HG03066 (cell line): ENCODE measurements around the gene MBD3L5.
"Not testable (repeated sequence)": the region's sequence is repeated elsewhere in the genome, so short reads cannot be mapped to it uniquely, and the experiment has no call there.

Source experiments
- ATAC-seq: cut with Tn5 transposase; IDR thresholded peaks from one replicate; pipeline ENCODE4 v1.9.1; 2021; ENCODE audit warnings: low read depth; ENCODE audit not compliant: unreplicated experiment

Gene MBD3L5

DNA sequence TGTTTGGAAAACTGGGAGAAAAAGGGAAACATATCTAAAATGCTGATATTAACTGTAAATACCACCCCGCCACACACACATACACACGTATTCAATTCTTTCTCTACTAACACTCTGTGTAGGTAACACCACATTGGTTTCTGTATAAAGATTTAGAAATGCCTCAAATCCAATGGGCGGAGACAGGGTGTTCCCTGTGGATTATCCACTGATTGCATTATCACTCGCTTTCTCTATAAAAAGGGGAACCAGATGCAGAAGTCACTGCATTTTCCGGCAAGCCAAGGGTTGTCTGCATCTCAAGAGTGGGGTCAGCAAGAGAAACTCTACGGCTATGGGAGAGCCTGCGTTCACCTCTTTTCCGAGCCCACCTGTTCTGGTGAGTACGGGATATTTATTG lies at the start of gene MBD3L5:
MBD3L5 (plus strand) TSS at position 301 of the 400 bp plus-strand sequence; CDS start at position 335, 34 bp downstream.
- not testable (repeated sequence) for ATAC-seq

DNA sequence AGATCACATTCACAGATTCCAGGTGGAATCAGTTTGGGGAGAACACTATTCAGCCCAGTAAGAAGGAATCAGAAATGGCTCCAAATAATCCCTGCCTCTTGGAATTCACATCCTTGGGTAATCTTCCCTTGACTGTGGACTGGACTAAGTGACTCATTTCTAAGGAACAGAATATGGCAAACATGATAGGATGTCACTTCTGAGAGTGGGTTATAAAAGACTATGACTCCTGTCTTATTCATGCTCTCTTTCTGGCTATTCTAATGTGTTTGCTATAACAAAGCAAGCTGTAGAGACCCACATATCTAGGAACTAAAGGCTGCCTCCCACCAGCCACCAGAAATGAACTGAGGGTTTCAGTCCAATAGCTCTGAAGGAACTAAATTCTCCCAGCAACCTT lies 46.9 kb upstream of the MBD3L5 start:
- ATAC-seq, result no peak

DNA sequence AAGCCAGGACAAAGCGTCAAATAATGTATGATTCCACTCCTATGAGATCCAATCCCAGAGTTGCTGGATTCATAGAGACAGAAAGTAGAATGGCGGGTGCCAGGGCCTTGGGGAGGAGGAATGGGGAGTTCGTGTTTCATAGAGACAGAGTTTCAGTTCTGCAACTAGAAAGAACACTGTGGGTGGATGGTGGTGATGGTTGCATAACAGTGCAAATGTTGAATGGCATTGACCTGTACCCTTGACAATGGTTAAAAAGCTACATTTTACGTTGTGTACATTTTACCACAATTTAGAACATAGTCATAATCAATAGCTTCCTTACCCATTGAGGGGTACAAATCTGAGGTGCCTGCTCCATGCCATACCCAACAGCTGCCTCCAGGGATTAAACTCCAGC lies 42.5 kb upstream of the MBD3L5 start:
- no peak for ATAC-seq

- ATAC-seq, result no peak
These were observed 42.1 kb upstream of the MBD3L5 start for GRCh38 chr19:6988257-6988656.

DNA sequence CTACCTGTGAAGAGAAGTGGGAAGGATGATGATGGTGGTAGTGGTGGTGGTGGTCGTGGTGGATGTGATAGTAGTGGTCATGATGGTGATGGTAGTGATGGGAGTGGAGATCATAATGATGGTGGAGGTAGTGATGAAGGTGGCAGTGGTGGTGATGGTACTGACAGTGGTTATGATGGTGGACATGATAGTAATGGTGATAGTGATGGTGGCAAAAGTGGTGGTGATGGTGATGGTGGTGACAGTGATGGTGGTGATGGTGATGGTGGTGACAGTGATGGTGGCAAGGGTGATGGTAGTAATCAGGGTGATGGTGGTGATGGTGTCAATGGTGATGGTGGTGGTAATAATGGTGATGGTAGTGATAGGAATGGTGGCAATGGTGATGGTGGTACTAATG lies 35.3 kb upstream of the MBD3L5 start:
- ATAC-seq, result no peak

DNA sequence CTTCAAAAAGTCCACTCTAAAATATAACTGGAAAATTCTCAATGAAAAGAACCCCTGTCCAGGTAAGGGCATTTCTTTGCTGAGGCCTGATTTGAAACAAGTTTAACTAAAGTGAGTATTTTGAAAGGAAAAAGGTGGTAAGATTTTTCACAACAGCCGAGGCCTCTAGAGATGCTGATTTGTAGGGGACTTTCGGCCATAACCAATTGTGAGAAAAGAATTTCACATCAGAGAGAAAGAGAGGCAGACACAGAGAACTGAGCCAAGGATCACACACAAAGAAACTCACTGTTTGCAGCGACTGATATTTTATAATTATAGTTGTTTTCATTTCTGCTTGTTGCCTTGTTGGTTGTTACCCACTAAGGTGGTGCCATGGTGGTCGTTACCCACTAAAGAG lies 33.6 kb upstream of the MBD3L5 start:
- no peak for ATAC-seq

- no peak for ATAC-seq
These were observed 32.5 kb upstream of the MBD3L5 start for GRCh38 chr19:6997679-6998445.

DNA sequence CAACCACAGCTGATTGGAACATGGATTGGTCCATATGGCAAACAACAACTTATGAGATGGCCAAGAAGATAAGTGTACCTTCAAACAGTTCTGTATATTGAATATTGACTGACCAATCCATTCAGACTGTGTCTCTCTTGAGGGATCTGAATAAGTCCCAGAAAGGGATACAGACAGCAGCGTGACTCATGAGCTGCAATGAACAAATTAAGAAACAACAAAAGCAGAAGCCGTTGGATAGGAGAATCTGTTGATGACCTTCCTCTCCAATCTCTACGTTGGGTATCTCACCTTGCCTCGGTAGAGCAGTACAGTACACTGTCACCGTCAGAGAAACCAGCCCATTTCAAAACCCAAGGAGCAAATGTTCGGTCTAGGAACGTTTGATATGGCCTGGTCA lies 30.4 kb upstream of the MBD3L5 start:
- no peak for ATAC-seq

GRCh38 chr19:7000333-7000732 lies 30.0 kb upstream of the MBD3L5 start:
- ATAC-seq, result no peak

DNA sequence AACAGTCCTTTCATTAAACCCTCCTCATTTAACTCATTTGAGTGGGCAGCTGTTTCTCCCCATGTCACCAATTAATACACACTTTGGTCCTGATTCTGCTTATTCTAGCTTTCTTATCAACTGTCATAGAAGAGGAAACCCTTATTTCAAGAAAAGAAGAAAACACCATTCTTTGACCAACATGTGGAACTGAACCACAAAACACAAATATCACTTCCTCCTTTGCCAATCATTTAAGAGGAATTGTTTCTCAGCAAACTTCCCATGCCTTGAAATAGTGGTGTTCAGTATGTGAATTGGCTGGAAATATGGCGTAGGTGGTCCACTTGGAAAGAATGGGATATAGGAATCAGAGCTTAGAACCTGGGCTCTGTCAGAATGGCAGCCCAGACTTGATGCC lies 29.6 kb upstream of the MBD3L5 start:
- ATAC-seq, result no peak

- no peak for ATAC-seq
These were observed 26.0 kb upstream of the MBD3L5 start for GRCh38 chr19:7004313-7004931.

GRCh38 chr19:7006135-7006704 lies 24.2 kb upstream of the MBD3L5 start:
- no peak for ATAC-seq

DNA sequence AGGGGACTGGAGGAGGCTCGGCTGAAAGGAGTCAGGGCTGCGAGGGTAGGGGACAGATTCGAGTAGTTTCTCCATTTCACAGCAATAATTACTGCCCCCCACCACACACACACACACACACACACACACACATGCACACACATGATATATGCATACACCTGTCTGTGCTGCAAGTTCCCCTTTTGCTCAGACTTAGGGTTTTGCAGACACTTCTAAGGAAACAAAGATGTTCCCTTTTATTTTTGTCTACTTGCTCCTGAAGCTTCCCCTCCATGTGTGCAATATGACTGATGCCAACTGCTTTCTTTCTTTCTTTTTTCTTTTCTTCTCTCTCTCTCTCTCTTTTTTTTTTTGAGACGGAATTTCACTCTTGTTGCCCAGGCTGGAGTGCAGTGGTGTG lies 22.5 kb upstream of the MBD3L5 start:
- no peak for ATAC-seq

- ATAC-seq, result no peak
These were observed 19.4 kb upstream of the MBD3L5 start for GRCh38 chr19:7010722-7011593.

DNA sequence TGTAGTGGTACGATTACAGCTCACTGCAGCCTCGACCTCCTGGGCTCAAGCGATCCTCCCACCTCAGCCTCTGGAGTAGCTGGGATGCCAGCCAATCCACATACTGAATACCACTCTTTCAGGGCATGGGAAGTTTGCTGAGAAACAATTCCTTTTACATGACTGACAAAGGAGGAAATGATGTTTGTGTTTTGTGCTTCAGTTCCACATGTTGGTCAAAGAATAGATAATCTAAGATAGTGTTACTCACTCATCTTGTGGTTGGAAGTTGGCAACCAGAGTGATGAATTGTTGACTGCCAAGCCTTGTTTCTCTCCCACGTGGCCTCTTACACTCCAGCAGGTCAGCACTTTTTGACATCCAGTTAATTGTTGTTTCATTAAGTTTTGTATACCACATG lies 16.7 kb upstream of the MBD3L5 start:
- ATAC-seq, result no peak

GRCh38 chr19:7018828-7019227 lies 11.6 kb upstream of the MBD3L5 start:
- ATAC-seq, result no peak

DNA sequence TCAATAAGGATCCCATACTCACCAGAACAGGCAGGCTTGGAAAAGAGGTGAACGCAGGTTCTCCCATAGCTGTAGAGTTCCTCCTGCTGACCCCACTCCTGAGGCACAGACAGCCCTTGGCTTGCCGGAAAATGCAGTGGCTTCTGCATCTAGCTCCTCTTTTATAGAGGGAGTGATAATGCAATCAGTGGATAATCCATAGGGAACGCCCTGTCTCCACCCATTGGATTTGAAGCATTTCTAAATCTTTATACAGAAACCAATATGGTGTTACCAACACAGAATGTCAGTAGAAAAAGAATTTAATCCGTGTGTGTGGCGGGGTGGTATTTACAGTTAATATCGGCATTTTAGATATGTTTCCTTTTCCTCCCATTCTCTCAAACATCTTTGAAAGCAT lies 9.0 kb upstream of the MBD3L5 start, which contains the start of gene MBD3L2B:
MBD3L2B (minus strand) TSS at position 101 of the 400 bp plus-strand sequence; CDS start at position 67, 34 bp downstream.
- ATAC-seq, result not testable (repeated sequence)

DNA sequence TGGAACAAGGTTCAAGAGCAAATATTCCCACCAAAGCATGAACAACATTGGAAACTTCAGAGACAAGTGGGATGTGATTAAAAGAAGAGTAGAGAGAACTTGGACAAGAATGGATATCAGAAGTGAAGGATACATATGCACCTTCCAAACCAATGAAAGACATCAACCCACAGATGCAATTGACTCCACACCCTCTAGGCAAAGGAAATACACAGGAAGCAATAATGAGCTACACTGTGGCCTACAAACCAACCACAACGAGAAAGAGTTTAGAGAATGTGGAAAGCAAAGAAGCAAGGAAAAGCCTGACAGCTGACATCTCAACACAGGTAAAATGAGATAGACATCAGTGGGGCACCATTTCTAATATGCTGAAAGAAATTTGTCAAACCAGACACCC lies 1.6 kb upstream of the MBD3L5 start:
- ATAC-seq, result not testable (repeated sequence)

- ATAC-seq, result not testable (repeated sequence)
These were observed 9.7 kb downstream of the MBD3L5 start, which contains the start of gene MBD3L4 for GRCh38 chr19:7040079-7040478. Gene MBD3L4, minus strand, starts transcription at chr19:7040179. Its CDS starts 35 bp downstream, at chr19:7040144.

DNA sequence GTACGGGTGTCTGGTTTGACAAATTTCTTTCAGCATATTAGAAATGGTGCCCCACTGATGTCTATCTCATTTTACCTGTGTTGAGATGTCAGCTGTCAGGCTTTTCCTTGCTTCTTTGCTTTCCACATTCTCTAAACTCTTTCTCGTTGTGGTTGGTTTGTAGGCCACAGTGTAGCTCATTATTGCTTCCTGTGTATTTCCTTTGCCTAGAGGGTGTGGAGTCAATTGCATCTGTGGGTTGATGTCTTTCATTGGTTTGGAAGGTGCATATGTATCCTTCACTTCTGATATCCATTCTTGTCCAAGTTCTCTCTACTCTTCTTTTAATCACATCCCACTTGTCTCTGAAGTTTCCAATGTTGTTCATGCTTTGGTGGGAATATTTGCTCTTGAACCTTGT lies 11.2 kb downstream of the MBD3L5 start:
- not testable (repeated sequence) for ATAC-seq

- not testable (repeated sequence) for ATAC-seq
These were observed 18.6 kb downstream of the MBD3L5 start, which contains the start of gene MBD3L2 for GRCh38 chr19:7049021-7049420. Gene MBD3L2, plus strand, starts transcription at chr19:7049321. Its CDS starts 53 bp downstream, at chr19:7049374.
